AG09319 (cell line): ENCODE data around the gene TRIM54.
"Not testable (repeated sequence)": the region's sequence is repeated elsewhere in the genome, so short reads cannot be mapped to it uniquely, and the experiment has no call there.

Source experiments
- DNase-seq: peaks from one replicate; pipeline ENCODE4 v3.0.0-alpha.2; 2010; ENCODE audit warnings: low read depth; ENCODE audit errors: extremely low read depth
- TF ChIP-seq, protein P1 (sequence below): IDR thresholded peaks from 2 replicates; pipeline ENCODE4 v1.5.1; 2011; ENCODE audit warnings: low read depth, mild to moderate bottlenecking, inconsistent platforms, low read length, moderate library complexity

TRIM54 gene

GRCh38 chr2:27316655-27317412, 34.6 kb downstream of the TRIM54 start:
- no peak for DNase-seq
- TF ChIP-seq, protein P1, sequence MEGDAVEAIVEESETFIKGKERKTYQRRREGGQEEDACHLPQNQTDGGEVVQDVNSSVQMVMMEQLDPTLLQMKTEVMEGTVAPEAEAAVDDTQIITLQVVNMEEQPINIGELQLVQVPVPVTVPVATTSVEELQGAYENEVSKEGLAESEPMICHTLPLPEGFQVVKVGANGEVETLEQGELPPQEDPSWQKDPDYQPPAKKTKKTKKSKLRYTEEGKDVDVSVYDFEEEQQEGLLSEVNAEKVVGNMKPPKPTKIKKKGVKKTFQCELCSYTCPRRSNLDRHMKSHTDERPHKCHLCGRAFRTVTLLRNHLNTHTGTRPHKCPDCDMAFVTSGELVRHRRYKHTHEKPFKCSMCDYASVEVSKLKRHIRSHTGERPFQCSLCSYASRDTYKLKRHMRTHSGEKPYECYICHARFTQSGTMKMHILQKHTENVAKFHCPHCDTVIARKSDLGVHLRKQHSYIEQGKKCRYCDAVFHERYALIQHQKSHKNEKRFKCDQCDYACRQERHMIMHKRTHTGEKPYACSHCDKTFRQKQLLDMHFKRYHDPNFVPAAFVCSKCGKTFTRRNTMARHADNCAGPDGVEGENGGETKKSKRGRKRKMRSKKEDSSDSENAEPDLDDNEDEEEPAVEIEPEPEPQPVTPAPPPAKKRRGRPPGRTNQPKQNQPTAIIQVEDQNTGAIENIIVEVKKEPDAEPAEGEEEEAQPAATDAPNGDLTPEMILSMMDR, result no peak

DNA sequence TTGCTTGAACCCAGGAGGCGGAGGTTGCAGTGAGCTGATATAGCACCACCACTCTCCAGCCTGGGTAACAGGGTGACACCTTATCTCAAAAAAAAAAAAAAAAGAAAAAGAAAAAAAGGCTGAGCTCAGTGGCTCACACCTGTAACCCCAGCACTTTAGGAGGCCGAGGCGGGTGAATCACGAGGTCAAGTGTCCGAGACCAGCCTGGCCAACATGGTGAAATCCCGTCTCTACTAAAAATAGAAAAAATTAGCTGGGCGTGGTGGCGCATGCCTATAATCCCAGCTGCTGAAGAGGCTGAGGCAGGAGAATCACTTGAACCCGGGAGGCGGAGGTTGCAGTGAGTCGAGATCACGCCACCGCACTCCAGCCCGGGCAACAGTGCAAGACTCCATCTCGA, 37.6 kb downstream of the TRIM54 start:
- not testable (repeated sequence) for DNase-seq

- DNase-seq, result peak; percentile 93
- TF ChIP-seq, protein P1, result peak; percentile 59
Measured at GRCh38 chr2:27320958-27321543, 38.8 kb downstream of the TRIM54 start.

- no peak for DNase-seq
- TF ChIP-seq, protein P1, result no peak
Measured at GRCh38 chr2:27322301-27322765, 40.1 kb downstream of the TRIM54 start.

DNA sequence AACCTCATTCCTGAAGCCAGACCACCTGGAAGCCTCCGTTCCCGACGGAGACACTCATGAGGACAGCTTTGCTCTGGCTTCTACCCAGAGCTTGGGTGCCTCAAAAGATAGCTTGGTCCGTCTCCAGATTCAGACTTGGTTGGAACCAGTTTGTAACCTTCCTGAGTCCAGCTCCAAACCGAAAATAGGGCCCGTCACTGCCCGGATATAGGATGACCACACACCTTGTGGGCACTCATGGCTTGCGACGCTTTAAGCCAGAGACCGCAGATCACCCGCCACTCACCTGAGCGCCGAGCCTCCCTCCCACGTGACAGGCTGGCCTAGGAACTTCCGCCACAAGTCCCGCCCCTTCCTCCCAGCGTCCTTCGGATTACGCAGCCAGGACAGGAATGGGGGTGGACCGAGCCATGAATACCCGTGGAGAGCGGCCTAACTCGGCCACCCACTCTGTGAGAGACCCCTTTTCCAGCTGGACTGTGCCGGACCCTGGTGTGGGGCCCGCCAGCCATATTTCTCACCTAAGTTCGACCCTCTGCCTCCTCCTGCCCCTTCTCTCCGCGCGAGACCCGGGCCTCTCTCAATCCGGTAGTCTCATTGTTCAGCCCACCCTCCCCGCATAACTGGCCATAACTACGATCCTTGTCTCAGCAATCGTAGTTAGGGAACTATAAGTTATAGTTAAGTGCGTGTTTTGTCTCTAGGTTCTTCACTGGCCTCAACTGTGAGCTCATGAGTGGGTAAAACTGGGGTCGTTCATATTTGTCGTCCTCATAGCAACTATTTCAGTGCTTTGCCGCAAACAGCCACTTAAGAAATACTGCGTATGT, 40.8 kb downstream of the TRIM54 start, which contains the start of gene MPV17:
Gene MPV17, minus strand, starts transcription at position 332 of the 830 bp plus-strand sequence. CDS start 580 bp downstream, outside the sequence.
- DNase-seq, result peak; percentile 78

DNA sequence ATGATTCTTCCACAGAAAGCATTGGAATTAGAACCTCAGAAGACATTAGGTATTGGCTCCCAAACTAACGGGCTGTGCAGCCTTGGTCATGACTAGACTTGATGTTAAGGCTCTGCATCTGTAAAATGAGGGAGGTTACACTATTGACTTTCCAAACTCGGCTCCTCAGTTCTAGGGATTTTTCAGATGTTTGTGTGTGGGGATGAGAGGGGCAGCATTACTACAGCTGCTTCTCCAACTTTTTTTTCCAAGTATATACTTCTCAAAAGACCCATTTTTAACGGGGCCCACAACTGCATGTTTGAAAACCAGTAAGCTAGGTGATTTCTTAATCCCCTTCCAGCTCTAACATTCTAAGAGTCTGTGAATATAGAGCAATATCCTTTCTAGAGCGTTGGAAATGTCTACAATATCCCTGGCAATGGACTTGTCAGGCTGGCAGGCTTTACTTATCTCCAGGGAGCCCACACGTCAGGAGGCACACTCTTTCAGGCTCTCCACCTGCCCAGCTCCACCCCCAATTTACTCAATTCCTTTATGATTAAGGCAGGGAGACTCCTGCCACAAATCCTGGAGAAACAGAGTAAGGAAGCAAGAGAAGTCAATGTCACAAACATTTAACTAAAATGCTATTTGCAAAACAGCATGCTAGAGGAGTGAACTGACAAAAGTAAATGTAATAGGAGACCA, 41.5 kb downstream of the TRIM54 start:
- no peak for DNase-seq
- TF ChIP-seq, protein P1, result no peak

More for the DNA sequence above, 40.8 kb downstream of the TRIM54 start, which contains the start of gene MPV17:
- TF ChIP-seq, protein P1, result no peak

DNA sequence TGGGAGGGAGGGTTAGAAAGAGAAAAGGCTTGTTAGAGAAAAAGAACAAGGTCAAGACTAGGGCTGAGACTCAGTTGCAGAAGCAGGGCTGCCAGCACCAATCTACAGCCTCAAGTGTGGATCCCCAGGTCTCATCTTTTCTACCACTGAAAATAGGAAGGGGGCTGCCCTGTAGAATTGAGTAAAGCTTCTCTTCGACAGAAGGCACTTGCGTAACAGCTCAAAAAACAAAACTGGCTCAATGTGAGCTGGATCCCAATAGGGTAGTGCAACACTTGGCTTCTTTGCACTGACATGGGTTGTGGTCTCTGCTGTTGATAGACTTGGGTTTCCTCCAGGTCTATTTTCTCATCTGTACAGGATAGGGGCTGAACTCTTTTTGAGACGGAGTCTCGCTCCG, 42.5 kb downstream of the TRIM54 start:
- DNase-seq, result no peak
- TF ChIP-seq, protein P1, result no peak
